PFSK-1 (cell line): Measurements from ENCODE around the gene MAPRE2.

Source experiments
- POLR2AphosphoS5 ChIP-seq: IDR thresholded peaks from 2 replicates; pipeline ENCODE4 v1.6.1; 2012; ENCODE audit warnings: low read depth, mild to moderate bottlenecking, control low read depth, low read length, moderate library complexity
- TAF1 ChIP-seq: IDR thresholded peaks from 2 replicates; pipeline ENCODE4 v1.6.1; 2012; ENCODE audit warnings: low read length, control low read depth, borderline replicate concordance; ENCODE audit not compliant: insufficient read depth

DNA sequence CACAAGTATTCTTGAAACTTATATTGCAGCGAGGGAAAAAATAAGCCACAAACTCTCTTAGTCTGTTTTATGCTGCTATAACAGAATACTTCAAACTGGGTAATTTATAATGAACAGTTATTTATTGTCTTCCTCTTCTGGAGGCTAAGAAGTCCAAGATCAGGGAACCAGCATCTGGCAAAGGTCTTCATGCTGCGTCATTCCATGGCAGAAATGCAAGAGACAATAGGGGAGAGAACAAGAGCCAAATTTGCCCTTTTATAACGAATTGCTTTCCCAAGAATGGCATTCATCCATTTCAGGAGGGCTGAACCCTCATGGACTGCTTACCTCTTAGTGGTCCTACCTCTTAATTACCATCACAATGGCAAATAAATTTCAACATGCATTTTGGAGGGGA lies 46.5 kb downstream of the MAPRE2 start:
- TF ChIP-seq POLR2AphosphoS5 (no peak), TAF1 (no peak)
